Measurements from ENCODE around the gene ADARB2. TPM values are rescaled to one million over a fixed set of nuclear protein-coding genes. Genes with fewer than 3 reads are reported as not detected.

The ADARB2 gene
- total and polyA plus RNA-seq, 2 experiments from 2014 or later: 0.13 to 0.48 TPM

DNA sequence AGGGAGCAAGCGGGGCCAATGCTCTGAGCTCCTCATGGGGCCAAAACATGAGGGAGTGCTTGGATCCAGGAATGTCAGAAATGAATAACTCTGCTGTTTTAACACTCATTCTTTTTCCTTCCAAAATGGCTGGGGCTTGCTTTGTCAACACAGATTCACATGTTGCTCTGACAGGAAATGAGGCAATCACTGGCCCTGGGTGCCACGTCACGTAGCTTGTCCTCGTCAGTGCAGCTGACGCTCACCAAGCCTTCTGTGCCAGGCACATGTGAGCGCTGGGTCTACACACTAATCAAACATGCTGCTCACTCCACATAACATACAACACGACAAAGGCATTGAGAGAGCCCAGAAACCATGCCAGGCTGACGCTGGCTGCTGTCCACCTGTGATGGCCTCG, 482.2 kb downstream of the ADARB2 start:
- Histone ChIP-seq H2AFZ (no peak overlapping the region), H3K4me2 (no peak overlapping the region), H3K79me2 (no peaks in the 10 kb centered on the region), H3K9me3 (ENCODE audit: low read depth) (no peaks in the 10 kb centered on the region), H4K20me1 (ENCODE audit: insufficient read depth, poor library complexity, severe bottlenecking) (no peaks in the 10 kb centered on the region), H3K27me3 (peaks cover 5% of the 10 kb centered on the region), H3K36me3 (replicated peaks; ENCODE audit: insufficient read depth, low read depth) (no peaks in the 10 kb centered on the region), H3K4me1 (ENCODE audit: insufficient read depth) (no peaks in the 10 kb centered on the region), H3K4me3 (no peak overlapping the region), H3K9me2 (replicated peaks; ENCODE audit: insufficient read depth) (no peaks in the 10 kb centered on the region), H3K27ac (no peak overlapping the region)
- no peak for TF ChIP-seq EZH2phosphoT487 (IDR thresholded peaks at IDR 0.05; ENCODE audit: low read depth, severe bottlenecking, unreplicated experiment)
- TF ChIP-seq, protein P1, sequence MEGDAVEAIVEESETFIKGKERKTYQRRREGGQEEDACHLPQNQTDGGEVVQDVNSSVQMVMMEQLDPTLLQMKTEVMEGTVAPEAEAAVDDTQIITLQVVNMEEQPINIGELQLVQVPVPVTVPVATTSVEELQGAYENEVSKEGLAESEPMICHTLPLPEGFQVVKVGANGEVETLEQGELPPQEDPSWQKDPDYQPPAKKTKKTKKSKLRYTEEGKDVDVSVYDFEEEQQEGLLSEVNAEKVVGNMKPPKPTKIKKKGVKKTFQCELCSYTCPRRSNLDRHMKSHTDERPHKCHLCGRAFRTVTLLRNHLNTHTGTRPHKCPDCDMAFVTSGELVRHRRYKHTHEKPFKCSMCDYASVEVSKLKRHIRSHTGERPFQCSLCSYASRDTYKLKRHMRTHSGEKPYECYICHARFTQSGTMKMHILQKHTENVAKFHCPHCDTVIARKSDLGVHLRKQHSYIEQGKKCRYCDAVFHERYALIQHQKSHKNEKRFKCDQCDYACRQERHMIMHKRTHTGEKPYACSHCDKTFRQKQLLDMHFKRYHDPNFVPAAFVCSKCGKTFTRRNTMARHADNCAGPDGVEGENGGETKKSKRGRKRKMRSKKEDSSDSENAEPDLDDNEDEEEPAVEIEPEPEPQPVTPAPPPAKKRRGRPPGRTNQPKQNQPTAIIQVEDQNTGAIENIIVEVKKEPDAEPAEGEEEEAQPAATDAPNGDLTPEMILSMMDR (IDR thresholded peaks at IDR 0.05; ENCODE audit: poor library complexity): no peak
- TF ChIP-seq EZH2 (IDR thresholded peaks at IDR 0.05; ENCODE audit: borderline replicate concordance): no peak
- WGBS (ENCODE audit: low lambda C conversion rate, missing lambda C conversion rate): 89% methylated on average over 9 of the region's 9 CpGs
- no peak for DNase-seq (ENCODE audit: low spot score)

- TF ChIP-seq EZH2 (IDR thresholded peaks at IDR 0.05; ENCODE audit: borderline replicate concordance): no peak
- TF ChIP-seq EZH2phosphoT487 (IDR thresholded peaks at IDR 0.05; ENCODE audit: low read depth, severe bottlenecking, unreplicated experiment): no peak
- TF ChIP-seq, protein P1 (IDR thresholded peaks at IDR 0.05; ENCODE audit: poor library complexity): no peak
- no peak overlapping the region for H2AFZ ChIP-seq
- DNase-seq (ENCODE audit: low spot score): no peak
- no peak overlapping the region for H3K4me3 ChIP-seq
- no peaks in the 10 kb centered on the region for H3K4me1 ChIP-seq (ENCODE audit: insufficient read depth)
- H3K27ac ChIP-seq: no peak overlapping the region
- H3K36me3 ChIP-seq (replicated peaks; ENCODE audit: insufficient read depth, low read depth): no peaks in the 10 kb centered on the region
- peaks cover 5% of the 10 kb centered on the region for H3K27me3 ChIP-seq
- 93% methylated on average over 11 of the region's 11 CpGs for WGBS (ENCODE audit: low lambda C conversion rate, missing lambda C conversion rate)
- H3K79me2 ChIP-seq: no peaks in the 10 kb centered on the region
- H4K20me1 ChIP-seq (ENCODE audit: insufficient read depth, poor library complexity, severe bottlenecking): no peaks in the 10 kb centered on the region
- H3K9me3 ChIP-seq (ENCODE audit: low read depth): no peaks in the 10 kb centered on the region
- H3K9me2 ChIP-seq (replicated peaks; ENCODE audit: insufficient read depth): no peaks in the 10 kb centered on the region
- H3K4me2 ChIP-seq: no peak overlapping the region
These were observed 483.6 kb downstream of the ADARB2 start for GRCh38 chr10:1253523-1254353.

DNA sequence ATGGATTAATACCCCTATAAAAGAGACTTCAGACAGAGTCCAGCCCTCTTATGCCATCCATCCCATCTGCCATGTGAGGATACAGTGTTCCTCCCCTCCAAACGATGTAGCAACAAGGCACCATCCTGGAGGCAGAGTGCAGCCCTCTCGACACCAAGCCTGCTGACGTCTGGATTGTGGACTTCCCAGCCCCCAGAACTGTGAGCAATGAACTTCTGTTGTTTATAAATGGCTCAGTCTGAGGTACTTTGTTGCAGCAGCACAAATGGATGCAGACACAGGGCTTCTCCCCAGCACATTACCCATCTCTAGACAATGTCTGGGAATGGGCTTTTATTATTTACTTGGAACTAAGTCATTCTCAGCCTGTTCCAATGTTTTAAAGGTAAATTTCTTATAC, 485.6 kb downstream of the ADARB2 start:
- TF ChIP-seq, protein P1 (IDR thresholded peaks at IDR 0.05; ENCODE audit: poor library complexity): no peak
- TF ChIP-seq EZH2phosphoT487 (IDR thresholded peaks at IDR 0.05; ENCODE audit: low read depth, severe bottlenecking, unreplicated experiment): no peak
- no peak for TF ChIP-seq EZH2 (IDR thresholded peaks at IDR 0.05; ENCODE audit: borderline replicate concordance)
- Histone ChIP-seq H3K9me2 (replicated peaks; ENCODE audit: insufficient read depth) (no peaks in the 10 kb centered on the region), H3K79me2 (no peaks in the 10 kb centered on the region), H3K27me3 (peaks cover 3% of the 10 kb centered on the region), H3K36me3 (replicated peaks; ENCODE audit: insufficient read depth, low read depth) (no peaks in the 10 kb centered on the region), H2AFZ (no peak overlapping the region), H3K9me3 (ENCODE audit: low read depth) (no peaks in the 10 kb centered on the region), H3K4me1 (ENCODE audit: insufficient read depth) (no peaks in the 10 kb centered on the region), H3K4me2 (no peak overlapping the region), H3K4me3 (no peak overlapping the region), H3K27ac (no peak overlapping the region), H4K20me1 (ENCODE audit: insufficient read depth, poor library complexity, severe bottlenecking) (no peaks in the 10 kb centered on the region)
- 56% methylated on average over 3 of the region's 3 CpGs for WGBS (ENCODE audit: low lambda C conversion rate, missing lambda C conversion rate)
- DNase-seq (ENCODE audit: low spot score): no peak

All from hepatocyte (in vitro differentiated cells).